GM23338 (cell line): ENCODE data around the gene ODAM. TPM values are rescaled to one million over a fixed set of nuclear protein-coding genes. Genes with fewer than 3 reads are reported as not detected.

ENCODE experiments used
- ATAC-seq: fragments of 200-7000 bp; cut with Tn5 transposase; 3 replicates; pipeline ENCODE4 v1.9.1; 2020
- DNase-seq: peaks from one replicate; pipeline ENCODE4 v3.0.0-alpha.2; 2015; ENCODE audit warnings: low spot score
- H2AFZ ChIP-seq: fragments of 200-600 bp; sonication (generic); 2 replicates; pipeline ENCODE4 v1.8.0; 2016; ENCODE audit warnings: antibody characterized with exemption, mild to moderate bottlenecking, moderate library complexity
- H3F3A ChIP-seq: fragments of 200-600 bp; sonication (generic); replicated peaks from 2 replicates; pipeline ENCODE4 v1.8.0; 2017; ENCODE audit warnings: antibody characterized with exemption, mixed run types, low read depth
- H3K27ac ChIP-seq: fragments of 200-600 bp; sonication (generic); 2 replicates; pipeline ENCODE4 v1.6.1; 2016; ENCODE audit warnings: low read depth
- H3K27me3 ChIP-seq: fragments of 200-600 bp; sonication (generic); 2 replicates; pipeline ENCODE4 v1.8.0; 2016; ENCODE audit warnings: mild to moderate bottlenecking, mixed run types, moderate library complexity; ENCODE audit not compliant: insufficient read depth
- H3K36me3 ChIP-seq: fragments of 200-600 bp; sonication (generic); 2 replicates; pipeline ENCODE4 v1.8.0; 2016; ENCODE audit warnings: mild to moderate bottlenecking; ENCODE audit not compliant: insufficient read depth
- H3K4me1 ChIP-seq: fragments of 200-600 bp; sonication (generic); 2 replicates; pipeline ENCODE4 v1.8.0; 2016; ENCODE audit warnings: mild to moderate bottlenecking, moderate library complexity; ENCODE audit not compliant: insufficient read depth
- H3K4me2 ChIP-seq: fragments of 200-600 bp; sonication (generic); 2 replicates; pipeline ENCODE4 v1.7.1; 2017; ENCODE audit warnings: mixed run types
- H3K4me3 ChIP-seq: fragments of 200-600 bp; sonication (generic); 2 replicates; pipeline ENCODE4 v1.6.1; 2016; ENCODE audit warnings: mixed run types
- H3K79me2 ChIP-seq: fragments of 200-600 bp; sonication (generic); replicated peaks from 2 replicates; pipeline ENCODE4 v1.8.0; 2017; ENCODE audit warnings: mild to moderate bottlenecking; ENCODE audit not compliant: insufficient read depth
- H3K9me2 ChIP-seq: fragments of 200-600 bp; sonication (generic); 2 replicates; pipeline ENCODE4 v1.8.0; 2017; ENCODE audit not compliant: insufficient read depth
- H4K20me1 ChIP-seq: fragments of 200-600 bp; sonication (generic); replicated peaks from 2 replicates; pipeline ENCODE4 v1.8.0; 2017; ENCODE audit warnings: mild to moderate bottlenecking; ENCODE audit not compliant: insufficient read depth
- H3K27ac Mint-ChIP-seq: 2 replicates; pipeline ENCODE4 v1.8.0; 2020; ENCODE audit warnings: inconsistent platforms, mild to moderate bottlenecking, moderate library complexity, mixed read lengths
- H3K27me3 Mint-ChIP-seq: 3 replicates; pipeline ENCODE4 v1.8.0; 2022; ENCODE audit warnings: low read depth, mild to moderate bottlenecking, moderate library complexity, mixed read lengths, inconsistent platforms; ENCODE audit not compliant: insufficient read depth, poor library complexity
- H3K36me3 Mint-ChIP-seq: 3 replicates; pipeline ENCODE4 v1.8.0; 2021; ENCODE audit warnings: low read depth, mild to moderate bottlenecking, inconsistent platforms, moderate library complexity, mixed read lengths
- H3K4me1 Mint-ChIP-seq: 3 replicates; pipeline ENCODE4 v1.8.0; 2020; ENCODE audit warnings: mild to moderate bottlenecking, inconsistent platforms, mixed read lengths
- H3K4me3 Mint-ChIP-seq: 3 replicates; pipeline ENCODE4 v1.8.0; 2021; ENCODE audit warnings: moderate library complexity, mild to moderate bottlenecking, inconsistent platforms, mixed read lengths
- H3K9me3 Mint-ChIP-seq: 3 replicates; pipeline ENCODE4 v1.8.0; 2020; ENCODE audit warnings: moderate library complexity, mild to moderate bottlenecking, inconsistent platforms, mixed read lengths
- CREB1 ChIP-seq: fragments of 250-450 bp; sonication (Bioruptor Pico); IDR thresholded peaks from 2 replicates; pipeline ENCODE4 v1.5.0; 2020; ENCODE audit warnings: low read depth, mild to moderate bottlenecking, moderate library complexity
- EZH2 ChIP-seq: fragments of 200-600 bp; sonication (generic); IDR thresholded peaks from one replicate; pipeline ENCODE4 v1.8.0; 2017; ENCODE audit warnings: antibody characterized with exemption, mild to moderate bottlenecking, low read depth; ENCODE audit not compliant: unreplicated experiment
- EZH2phosphoT487 ChIP-seq: fragments of 200-600 bp; sonication (generic); IDR thresholded peaks from one replicate; pipeline ENCODE4 v1.8.1; 2018; ENCODE audit warnings: antibody characterized with exemption; ENCODE audit not compliant: unreplicated experiment
- JUNB ChIP-seq: IDR thresholded peaks from one replicate; pipeline ENCODE4 v1.6.1; 2016; ENCODE audit warnings: antibody characterized with exemption; ENCODE audit not compliant: unreplicated experiment
- NANOG ChIP-seq: IDR thresholded peaks from 2 replicates; pipeline ENCODE4 v1.6.1; 2016; ENCODE audit warnings: antibody characterized with exemption, borderline replicate concordance
- POLR2AphosphoS5 ChIP-seq: IDR thresholded peaks from 2 replicates; pipeline ENCODE4 v1.6.1; 2016; ENCODE audit warnings: antibody characterized with exemption, low read depth
- ZNF114 ChIP-seq: fragments of 250-450 bp; sonication (Bioruptor Pico); IDR thresholded peaks from 2 replicates; pipeline ENCODE4 v1.5.0; 2020; ENCODE audit warnings: mild to moderate bottlenecking, moderate library complexity
- ZNF331 ChIP-seq: fragments of 250-450 bp; sonication (Bioruptor Pico); IDR thresholded peaks from 2 replicates; pipeline ENCODE4 v1.5.0; 2020; ENCODE audit warnings: low read depth, mild to moderate bottlenecking, moderate library complexity
- polyA plus RNA-seq: library from polyadenylated mRNA; unstranded; fragments of >200 nt; fragmentation: Nextera tagmentation; extraction: Ambion mirVana; gene quantifications from 2 replicates; pipeline ENCODE4 v1.2.1, GENCODE V29; 2016
- total RNA-seq: library from RNA; depleted of rRNA; stranded (reverse); fragments of >200 nt; shearing (Covaris generic); gene quantifications from 2 replicates; pipeline ENCODE4 v1.2.3, GENCODE V29; 2014
- TF ChIP-seq, protein P1 (sequence below): fragments of 250-450 bp; sonication (Bioruptor Pico); IDR thresholded peaks from 2 replicates; pipeline ENCODE4 v1.5.0; 2020; ENCODE audit warnings: mild to moderate bottlenecking, moderate library complexity
- TF ChIP-seq, protein P2 (sequence below), 2 experiments: fragments of 200-600 bp in 1 of 2; sonication (generic) in 1 of 2; conservative IDR thresholded peaks; 2 replicates each; pipeline versions ENCODE4 v1.5.1 to v1.6.1; 2016 to 2017; ENCODE audit warnings: antibody characterized with exemption in 2 of 2, low read depth in 2 of 2, mild to moderate bottlenecking in 2 of 2, moderate library complexity in 1 of 2
- TF ChIP-seq, protein P3 (sequence below): IDR thresholded peaks from 2 replicates; pipeline ENCODE4 v1.6.1; 2016; ENCODE audit warnings: antibody characterized with exemption

The ODAM gene
- total and polyA plus RNA-seq, 2 experiments from 2014 or later: not detected

DNA sequence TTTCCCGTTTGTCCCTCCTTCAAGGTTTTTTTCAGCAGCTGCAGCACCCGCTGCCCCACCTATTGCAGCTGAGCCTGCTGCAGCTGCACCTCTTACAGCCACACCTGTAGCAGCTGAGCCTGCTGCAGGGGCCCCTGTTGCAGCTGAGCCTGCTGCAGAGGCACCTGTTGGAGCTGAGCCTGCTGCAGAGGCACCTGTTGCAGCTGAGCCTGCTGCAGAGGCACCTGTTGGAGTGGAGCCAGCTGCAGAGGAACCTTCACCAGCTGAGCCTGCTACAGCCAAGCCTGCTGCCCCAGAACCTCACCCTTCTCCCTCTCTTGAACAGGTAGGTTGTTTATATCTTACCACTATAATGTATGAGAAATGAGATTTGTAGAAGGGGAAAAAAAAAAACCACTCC is 36.9 kb upstream of the ODAM start:
- no peak overlapping the region for H3K4me3 ChIP-seq
- no peak overlapping the region for H3K27ac Mint-ChIP-seq
- H3K79me2 ChIP-seq: no peaks in the 10 kb centered on the region
- TF ChIP-seq NANOG (no peak), EZH2phosphoT487 (no peak), POLR2AphosphoS5 (no peak)
- H3K27me3 Mint-ChIP-seq: no peaks in the 10 kb centered on the region
- H3K36me3 ChIP-seq: no peaks in the 10 kb centered on the region
- H3F3A ChIP-seq: no peaks in the 10 kb centered on the region
- H3K4me2 ChIP-seq: no peak overlapping the region
- H2AFZ ChIP-seq: no peak overlapping the region
- H3K36me3 Mint-ChIP-seq: no peaks in the 10 kb centered on the region
- no peak for ATAC-seq
- H3K4me1 Mint-ChIP-seq: no peaks in the 10 kb centered on the region
- no peaks in the 10 kb centered on the region for H3K9me2 ChIP-seq
- no peaks in the 10 kb centered on the region for H3K27me3 ChIP-seq
- no peaks in the 10 kb centered on the region for H4K20me1 ChIP-seq
- no peaks in the 10 kb centered on the region for H3K9me3 Mint-ChIP-seq
- DNase-seq: peak; percentile 2
- no peak overlapping the region for H3K27ac ChIP-seq
- no peaks in the 10 kb centered on the region for H3K4me1 ChIP-seq
- no peak overlapping the region for H3K4me3 Mint-ChIP-seq

DNA sequence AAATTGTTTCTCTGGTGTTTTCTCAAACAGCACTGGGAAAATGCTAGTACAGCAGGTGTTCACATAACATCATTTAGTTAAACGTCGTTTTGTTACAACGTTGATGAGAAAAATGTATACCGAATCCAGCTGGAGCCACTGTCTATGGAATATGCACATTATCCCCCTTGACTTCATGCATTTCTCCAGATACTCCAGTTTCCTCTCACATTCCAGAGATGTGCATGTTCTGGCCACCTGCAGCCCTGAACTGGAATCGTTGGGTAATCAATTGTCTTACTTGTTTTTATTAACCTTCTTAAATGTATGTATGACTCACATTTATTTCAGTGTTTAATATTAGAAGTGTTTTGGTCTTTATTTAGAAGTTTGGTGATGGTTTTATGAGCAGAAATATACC is 18.4 kb upstream of the ODAM start:
- Histone ChIP-seq H4K20me1 (no peaks in the 10 kb centered on the region), H2AFZ (no peak overlapping the region), H3K27me3 (no peaks in the 10 kb centered on the region), H3K79me2 (no peaks in the 10 kb centered on the region), H3F3A (no peaks in the 10 kb centered on the region), H3K4me2 (no peak overlapping the region), H3K27ac (no peak overlapping the region), H3K4me1 (no peaks in the 10 kb centered on the region), H3K9me2 (no peaks in the 10 kb centered on the region), H3K4me3 (no peak overlapping the region), H3K36me3 (no peaks in the 10 kb centered on the region)
- Mint-ChIP-seq H3K4me3 (no peak overlapping the region), H3K27ac (no peak overlapping the region), H3K36me3 (no peaks in the 10 kb centered on the region), H3K4me1 (no peaks in the 10 kb centered on the region), H3K27me3 (no peaks in the 10 kb centered on the region), H3K9me3 (no peaks in the 10 kb centered on the region; the same call in 2 of the 3 replicates)
- DNase-seq: no peak
- no peak for ATAC-seq
- TF ChIP-seq, protein P1, sequence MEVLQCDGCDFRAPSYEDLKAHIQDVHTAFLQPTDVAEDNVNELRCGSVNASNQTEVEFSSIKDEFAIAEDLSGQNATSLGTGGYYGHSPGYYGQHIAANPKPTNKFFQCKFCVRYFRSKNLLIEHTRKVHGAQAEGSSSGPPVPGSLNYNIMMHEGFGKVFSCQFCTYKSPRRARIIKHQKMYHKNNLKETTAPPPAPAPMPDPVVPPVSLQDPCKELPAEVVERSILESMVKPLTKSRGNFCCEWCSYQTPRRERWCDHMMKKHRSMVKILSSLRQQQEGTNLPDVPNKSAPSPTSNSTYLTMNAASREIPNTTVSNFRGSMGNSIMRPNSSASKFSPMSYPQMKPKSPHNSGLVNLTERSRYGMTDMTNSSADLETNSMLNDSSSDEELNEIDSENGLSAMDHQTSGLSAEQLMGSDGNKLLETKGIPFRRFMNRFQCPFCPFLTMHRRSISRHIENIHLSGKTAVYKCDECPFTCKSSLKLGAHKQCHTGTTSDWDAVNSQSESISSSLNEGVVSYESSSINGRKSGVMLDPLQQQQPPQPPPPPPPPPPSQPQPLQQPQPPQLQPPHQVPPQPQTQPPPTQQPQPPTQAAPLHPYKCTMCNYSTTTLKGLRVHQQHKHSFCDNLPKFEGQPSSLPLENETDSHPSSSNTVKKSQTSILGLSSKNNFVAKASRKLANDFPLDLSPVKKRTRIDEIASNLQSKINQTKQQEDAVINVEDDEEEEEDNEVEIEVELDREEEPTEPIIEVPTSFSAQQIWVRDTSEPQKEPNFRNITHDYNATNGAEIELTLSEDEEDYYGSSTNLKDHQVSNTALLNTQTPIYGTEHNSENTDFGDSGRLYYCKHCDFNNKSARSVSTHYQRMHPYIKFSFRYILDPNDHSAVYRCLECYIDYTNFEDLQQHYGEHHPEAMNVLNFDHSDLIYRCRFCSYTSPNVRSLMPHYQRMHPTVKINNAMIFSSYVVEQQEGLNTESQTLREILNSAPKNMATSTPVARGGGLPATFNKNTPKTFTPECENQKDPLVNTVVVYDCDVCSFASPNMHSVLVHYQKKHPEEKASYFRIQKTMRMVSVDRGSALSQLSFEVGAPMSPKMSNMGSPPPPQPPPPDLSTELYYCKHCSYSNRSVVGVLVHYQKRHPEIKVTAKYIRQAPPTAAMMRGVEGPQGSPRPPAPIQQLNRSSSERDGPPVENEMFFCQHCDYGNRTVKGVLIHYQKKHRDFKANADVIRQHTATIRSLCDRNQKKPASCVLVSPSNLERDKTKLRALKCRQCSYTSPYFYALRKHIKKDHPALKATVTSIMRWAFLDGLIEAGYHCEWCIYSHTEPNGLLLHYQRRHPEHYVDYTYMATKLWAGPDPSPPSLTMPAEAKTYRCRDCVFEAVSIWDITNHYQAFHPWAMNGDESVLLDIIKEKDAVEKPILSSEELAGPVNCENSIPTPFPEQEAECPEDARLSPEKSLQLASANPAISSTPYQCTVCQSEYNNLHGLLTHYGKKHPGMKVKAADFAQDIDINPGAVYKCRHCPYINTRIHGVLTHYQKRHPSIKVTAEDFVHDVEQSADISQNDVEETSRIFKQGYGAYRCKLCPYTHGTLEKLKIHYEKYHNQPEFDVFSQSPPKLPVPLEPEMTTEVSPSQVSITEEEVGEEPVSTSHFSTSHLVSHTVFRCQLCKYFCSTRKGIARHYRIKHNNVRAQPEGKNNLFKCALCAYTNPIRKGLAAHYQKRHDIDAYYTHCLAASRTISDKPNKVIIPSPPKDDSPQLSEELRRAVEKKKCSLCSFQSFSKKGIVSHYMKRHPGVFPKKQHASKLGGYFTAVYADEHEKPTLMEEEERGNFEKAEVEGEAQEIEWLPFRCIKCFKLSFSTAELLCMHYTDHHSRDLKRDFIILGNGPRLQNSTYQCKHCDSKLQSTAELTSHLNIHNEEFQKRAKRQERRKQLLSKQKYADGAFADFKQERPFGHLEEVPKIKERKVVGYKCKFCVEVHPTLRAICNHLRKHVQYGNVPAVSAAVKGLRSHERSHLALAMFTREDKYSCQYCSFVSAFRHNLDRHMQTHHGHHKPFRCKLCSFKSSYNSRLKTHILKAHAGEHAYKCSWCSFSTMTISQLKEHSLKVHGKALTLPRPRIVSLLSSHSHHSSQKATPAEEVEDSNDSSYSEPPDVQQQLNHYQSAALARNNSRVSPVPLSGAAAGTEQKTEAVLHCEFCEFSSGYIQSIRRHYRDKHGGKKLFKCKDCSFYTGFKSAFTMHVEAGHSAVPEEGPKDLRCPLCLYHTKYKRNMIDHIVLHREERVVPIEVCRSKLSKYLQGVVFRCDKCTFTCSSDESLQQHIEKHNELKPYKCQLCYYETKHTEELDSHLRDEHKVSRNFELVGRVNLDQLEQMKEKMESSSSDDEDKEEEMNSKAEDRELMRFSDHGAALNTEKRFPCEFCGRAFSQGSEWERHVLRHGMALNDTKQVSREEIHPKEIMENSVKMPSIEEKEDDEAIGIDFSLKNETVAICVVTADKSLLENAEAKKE: no peak
- no peak for TF ChIP-seq JUNB
- TF ChIP-seq, protein P2, sequence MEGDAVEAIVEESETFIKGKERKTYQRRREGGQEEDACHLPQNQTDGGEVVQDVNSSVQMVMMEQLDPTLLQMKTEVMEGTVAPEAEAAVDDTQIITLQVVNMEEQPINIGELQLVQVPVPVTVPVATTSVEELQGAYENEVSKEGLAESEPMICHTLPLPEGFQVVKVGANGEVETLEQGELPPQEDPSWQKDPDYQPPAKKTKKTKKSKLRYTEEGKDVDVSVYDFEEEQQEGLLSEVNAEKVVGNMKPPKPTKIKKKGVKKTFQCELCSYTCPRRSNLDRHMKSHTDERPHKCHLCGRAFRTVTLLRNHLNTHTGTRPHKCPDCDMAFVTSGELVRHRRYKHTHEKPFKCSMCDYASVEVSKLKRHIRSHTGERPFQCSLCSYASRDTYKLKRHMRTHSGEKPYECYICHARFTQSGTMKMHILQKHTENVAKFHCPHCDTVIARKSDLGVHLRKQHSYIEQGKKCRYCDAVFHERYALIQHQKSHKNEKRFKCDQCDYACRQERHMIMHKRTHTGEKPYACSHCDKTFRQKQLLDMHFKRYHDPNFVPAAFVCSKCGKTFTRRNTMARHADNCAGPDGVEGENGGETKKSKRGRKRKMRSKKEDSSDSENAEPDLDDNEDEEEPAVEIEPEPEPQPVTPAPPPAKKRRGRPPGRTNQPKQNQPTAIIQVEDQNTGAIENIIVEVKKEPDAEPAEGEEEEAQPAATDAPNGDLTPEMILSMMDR (conservative IDR thresholded peaks at IDR 0.05; ENCODE audit: low read depth in 2 of 2): no peak
- TF ChIP-seq, protein P3, sequence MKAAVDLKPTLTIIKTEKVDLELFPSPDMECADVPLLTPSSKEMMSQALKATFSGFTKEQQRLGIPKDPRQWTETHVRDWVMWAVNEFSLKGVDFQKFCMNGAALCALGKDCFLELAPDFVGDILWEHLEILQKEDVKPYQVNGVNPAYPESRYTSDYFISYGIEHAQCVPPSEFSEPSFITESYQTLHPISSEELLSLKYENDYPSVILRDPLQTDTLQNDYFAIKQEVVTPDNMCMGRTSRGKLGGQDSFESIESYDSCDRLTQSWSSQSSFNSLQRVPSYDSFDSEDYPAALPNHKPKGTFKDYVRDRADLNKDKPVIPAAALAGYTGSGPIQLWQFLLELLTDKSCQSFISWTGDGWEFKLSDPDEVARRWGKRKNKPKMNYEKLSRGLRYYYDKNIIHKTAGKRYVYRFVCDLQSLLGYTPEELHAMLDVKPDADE: no peak
- TF ChIP-seq POLR2AphosphoS5: no peak
- no peak for TF ChIP-seq ZNF114 (CRISPR knock-in tag)
- TF ChIP-seq ZNF331: no peak
- no peak for TF ChIP-seq EZH2
- TF ChIP-seq EZH2phosphoT487: no peak
- no peak for TF ChIP-seq NANOG
- TF ChIP-seq CREB1 (CRISPR knock-in tag): no peak
